Measurements from ENCODE around the gene ACTR5. TPM values are rescaled to one million over a fixed set of nuclear protein-coding genes. Genes with fewer than 3 reads are reported as not detected.

Gene ACTR5
- total and polyA plus RNA-seq, 2 of the 13 experiments (the other 11 are each of a cell fraction or from before 2014, with no cell fraction given), result 19.5 to 20.5 TPM

DNA sequence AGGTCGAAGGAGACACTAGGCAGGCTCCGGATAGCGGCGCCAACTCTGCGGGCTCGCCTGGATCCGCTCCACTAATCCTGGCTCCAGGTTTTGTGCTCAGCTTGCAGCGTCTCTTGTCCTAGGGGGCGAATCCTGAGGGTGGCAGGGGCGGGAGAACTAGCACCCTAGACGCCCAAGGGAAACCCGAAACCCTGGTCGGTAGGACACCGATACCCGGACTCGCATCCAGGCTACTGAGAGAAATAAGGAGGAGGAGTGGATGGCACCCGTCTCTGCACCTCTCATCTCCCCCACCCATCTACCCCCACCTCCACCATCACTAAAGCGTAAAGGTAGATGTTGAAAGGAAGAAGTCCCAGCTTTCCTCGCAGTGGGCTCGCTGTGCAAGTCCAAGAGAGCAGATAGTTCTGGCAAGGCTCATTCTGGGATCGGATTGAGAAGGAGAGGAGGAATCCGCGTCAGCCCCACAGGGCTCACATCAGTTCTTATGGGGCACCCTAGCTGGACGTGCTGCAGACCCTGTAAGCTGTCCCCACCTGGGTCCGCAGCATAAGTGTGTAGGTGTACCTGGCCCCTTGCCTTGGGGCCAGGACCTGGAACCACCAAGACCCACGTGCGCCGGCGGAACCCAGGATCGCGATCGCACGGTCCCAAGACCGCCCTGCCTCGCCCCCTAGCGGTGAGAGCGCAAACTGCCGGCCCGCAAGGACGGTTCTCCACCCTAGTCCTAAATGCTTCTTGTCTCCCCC is 17.1 kb upstream of the ACTR5 start (continued):
- TF ChIP-seq, protein P1, sequence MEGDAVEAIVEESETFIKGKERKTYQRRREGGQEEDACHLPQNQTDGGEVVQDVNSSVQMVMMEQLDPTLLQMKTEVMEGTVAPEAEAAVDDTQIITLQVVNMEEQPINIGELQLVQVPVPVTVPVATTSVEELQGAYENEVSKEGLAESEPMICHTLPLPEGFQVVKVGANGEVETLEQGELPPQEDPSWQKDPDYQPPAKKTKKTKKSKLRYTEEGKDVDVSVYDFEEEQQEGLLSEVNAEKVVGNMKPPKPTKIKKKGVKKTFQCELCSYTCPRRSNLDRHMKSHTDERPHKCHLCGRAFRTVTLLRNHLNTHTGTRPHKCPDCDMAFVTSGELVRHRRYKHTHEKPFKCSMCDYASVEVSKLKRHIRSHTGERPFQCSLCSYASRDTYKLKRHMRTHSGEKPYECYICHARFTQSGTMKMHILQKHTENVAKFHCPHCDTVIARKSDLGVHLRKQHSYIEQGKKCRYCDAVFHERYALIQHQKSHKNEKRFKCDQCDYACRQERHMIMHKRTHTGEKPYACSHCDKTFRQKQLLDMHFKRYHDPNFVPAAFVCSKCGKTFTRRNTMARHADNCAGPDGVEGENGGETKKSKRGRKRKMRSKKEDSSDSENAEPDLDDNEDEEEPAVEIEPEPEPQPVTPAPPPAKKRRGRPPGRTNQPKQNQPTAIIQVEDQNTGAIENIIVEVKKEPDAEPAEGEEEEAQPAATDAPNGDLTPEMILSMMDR (CRISPR knock-in tag; IDR thresholded peaks at IDR 0.05), result peak; percentile 99
- TF ChIP-seq SOX13 (IDR thresholded peaks at IDR 0.05) (no peak), SOX13 (CRISPR knock-in tag; conservative IDR thresholded peaks at IDR 0.05 in 1 of 2, IDR thresholded peaks at IDR 0.05 in 1 of 2) (peak in 1 of 2 experiments; percentile 18; a peak in 1 of 4 replicates), ZBTB21 (CRISPR knock-in tag; IDR thresholded peaks at IDR 0.05) (no peak), ZNF746 (CRISPR knock-in tag; IDR thresholded peaks at IDR 0.05) (0 out of 2 replicates have a peak, but pooled peaks have one; percentile 45), TCF7 (IDR thresholded peaks at IDR 0.05; ENCODE audit: low read depth) (no peak), BCL6 (CRISPR knock-in tag; IDR thresholded peaks at IDR 0.05) (peak; percentile 50), ZNF709 (CRISPR knock-in tag; IDR thresholded peaks at IDR 0.05) (no peak; the same call in 1 of the 2 replicates), ZNF737 (CRISPR knock-in tag; IDR thresholded peaks at IDR 0.05; ENCODE audit: borderline replicate concordance) (no peak), ZNF451 (CRISPR knock-in tag; IDR thresholded peaks at IDR 0.05) (no peak), ATF1 (CRISPR knock-in tag; IDR thresholded peaks at IDR 0.05) (no peak), ZNF546 (CRISPR knock-in tag; conservative IDR thresholded peaks at IDR 0.05) (peak; percentile 44; the same call in 1 of the 2 replicates), ZNF292 (CRISPR knock-in tag; IDR thresholded peaks at IDR 0.05; ENCODE audit: borderline replicate concordance, low read depth) (peak; percentile 39; the same call in 1 of the 2 replicates), ZNF775 (CRISPR knock-in tag; IDR thresholded peaks at IDR 0.05; ENCODE audit: borderline replicate concordance) (no peak), ZSCAN25 (CRISPR knock-in tag; IDR thresholded peaks at IDR 0.05) (0 out of 2 replicates have a peak, but pooled peaks have one; percentile 28)
- TF ChIP-seq, protein P2, sequence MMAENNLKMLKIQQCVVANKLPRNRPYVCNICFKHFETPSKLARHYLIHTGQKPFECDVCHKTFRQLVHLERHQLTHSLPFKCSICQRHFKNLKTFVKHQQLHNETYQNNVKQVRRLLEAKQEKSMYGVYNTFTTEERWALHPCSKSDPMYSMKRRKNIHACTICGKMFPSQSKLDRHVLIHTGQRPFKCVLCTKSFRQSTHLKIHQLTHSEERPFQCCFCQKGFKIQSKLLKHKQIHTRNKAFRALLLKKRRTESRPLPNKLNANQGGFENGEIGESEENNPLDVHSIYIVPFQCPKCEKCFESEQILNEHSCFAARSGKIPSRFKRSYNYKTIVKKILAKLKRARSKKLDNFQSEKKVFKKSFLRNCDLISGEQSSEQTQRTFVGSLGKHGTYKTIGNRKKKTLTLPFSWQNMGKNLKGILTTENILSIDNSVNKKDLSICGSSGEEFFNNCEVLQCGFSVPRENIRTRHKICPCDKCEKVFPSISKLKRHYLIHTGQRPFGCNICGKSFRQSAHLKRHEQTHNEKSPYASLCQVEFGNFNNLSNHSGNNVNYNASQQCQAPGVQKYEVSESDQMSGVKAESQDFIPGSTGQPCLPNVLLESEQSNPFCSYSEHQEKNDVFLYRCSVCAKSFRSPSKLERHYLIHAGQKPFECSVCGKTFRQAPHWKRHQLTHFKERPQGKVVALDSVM (CRISPR knock-in tag; IDR thresholded peaks at IDR 0.05), result no peak
- TF ChIP-seq, protein P3, sequence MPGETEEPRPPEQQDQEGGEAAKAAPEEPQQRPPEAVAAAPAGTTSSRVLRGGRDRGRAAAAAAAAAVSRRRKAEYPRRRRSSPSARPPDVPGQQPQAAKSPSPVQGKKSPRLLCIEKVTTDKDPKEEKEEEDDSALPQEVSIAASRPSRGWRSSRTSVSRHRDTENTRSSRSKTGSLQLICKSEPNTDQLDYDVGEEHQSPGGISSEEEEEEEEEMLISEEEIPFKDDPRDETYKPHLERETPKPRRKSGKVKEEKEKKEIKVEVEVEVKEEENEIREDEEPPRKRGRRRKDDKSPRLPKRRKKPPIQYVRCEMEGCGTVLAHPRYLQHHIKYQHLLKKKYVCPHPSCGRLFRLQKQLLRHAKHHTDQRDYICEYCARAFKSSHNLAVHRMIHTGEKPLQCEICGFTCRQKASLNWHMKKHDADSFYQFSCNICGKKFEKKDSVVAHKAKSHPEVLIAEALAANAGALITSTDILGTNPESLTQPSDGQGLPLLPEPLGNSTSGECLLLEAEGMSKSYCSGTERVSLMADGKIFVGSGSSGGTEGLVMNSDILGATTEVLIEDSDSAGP (CRISPR knock-in tag; IDR thresholded peaks at IDR 0.05; ENCODE audit: borderline replicate concordance), result peak; percentile 63; the same call in 1 of the 2 replicates
- TF ChIP-seq, protein P4, sequence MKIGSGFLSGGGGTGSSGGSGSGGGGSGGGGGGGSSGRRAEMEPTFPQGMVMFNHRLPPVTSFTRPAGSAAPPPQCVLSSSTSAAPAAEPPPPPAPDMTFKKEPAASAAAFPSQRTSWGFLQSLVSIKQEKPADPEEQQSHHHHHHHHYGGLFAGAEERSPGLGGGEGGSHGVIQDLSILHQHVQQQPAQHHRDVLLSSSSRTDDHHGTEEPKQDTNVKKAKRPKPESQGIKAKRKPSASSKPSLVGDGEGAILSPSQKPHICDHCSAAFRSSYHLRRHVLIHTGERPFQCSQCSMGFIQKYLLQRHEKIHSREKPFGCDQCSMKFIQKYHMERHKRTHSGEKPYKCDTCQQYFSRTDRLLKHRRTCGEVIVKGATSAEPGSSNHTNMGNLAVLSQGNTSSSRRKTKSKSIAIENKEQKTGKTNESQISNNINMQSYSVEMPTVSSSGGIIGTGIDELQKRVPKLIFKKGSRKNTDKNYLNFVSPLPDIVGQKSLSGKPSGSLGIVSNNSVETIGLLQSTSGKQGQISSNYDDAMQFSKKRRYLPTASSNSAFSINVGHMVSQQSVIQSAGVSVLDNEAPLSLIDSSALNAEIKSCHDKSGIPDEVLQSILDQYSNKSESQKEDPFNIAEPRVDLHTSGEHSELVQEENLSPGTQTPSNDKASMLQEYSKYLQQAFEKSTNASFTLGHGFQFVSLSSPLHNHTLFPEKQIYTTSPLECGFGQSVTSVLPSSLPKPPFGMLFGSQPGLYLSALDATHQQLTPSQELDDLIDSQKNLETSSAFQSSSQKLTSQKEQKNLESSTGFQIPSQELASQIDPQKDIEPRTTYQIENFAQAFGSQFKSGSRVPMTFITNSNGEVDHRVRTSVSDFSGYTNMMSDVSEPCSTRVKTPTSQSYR (CRISPR knock-in tag; IDR thresholded peaks at IDR 0.05; ENCODE audit: borderline replicate concordance), result no peak
- TF ChIP-seq, protein P5, sequence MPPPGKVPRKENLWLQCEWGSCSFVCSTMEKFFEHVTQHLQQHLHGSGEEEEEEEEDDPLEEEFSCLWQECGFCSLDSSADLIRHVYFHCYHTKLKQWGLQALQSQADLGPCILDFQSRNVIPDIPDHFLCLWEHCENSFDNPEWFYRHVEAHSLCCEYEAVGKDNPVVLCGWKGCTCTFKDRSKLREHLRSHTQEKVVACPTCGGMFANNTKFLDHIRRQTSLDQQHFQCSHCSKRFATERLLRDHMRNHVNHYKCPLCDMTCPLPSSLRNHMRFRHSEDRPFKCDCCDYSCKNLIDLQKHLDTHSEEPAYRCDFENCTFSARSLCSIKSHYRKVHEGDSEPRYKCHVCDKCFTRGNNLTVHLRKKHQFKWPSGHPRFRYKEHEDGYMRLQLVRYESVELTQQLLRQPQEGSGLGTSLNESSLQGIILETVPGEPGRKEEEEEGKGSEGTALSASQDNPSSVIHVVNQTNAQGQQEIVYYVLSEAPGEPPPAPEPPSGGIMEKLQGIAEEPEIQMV (CRISPR knock-in tag; IDR thresholded peaks at IDR 0.05; ENCODE audit: low read depth), result peak; percentile 93
